H1 (cell line): Measurements from ENCODE around the gene PANK3. TPM values are rescaled to one million over a fixed set of nuclear protein-coding genes. Genes with fewer than 3 reads are reported as not detected.

ENCODE experiments used
- EP300 ChIP-seq, 2 experiments: IDR thresholded peaks; 1 replicate in 1 of 2; 2 replicates in 1 of 2; pipeline ENCODE4 v1.6.1; 2011 to 2012; ENCODE audit warnings: low read depth in 2 of 2, low read length in 2 of 2, mild to moderate bottlenecking in 2 of 2, borderline replicate concordance in 1 of 2, inconsistent platforms in 1 of 2, moderate library complexity in 1 of 2
- JUN ChIP-seq: IDR thresholded peaks from 2 replicates; pipeline ENCODE4 v1.6.1; 2011; ENCODE audit warnings: low read depth, mild to moderate bottlenecking, improper control_type of control experiment, low read length
- KDM4A ChIP-seq: IDR thresholded peaks from one replicate; pipeline ENCODE4 v1.7.1; 2012; ENCODE audit warnings: low read depth, mild to moderate bottlenecking, moderate library complexity, low read length, inconsistent platforms; ENCODE audit not compliant: severe bottlenecking
- RNF2 ChIP-seq: fragments of 200-900, 300-1000 bp; sonication (generic); IDR thresholded peaks from 2 replicates; pipeline ENCODE4 v1.7.1; 2016; ENCODE audit warnings: borderline replicate concordance, low read depth, mild to moderate bottlenecking, antibody characterized with exemption, low read length; ENCODE audit not compliant: poor library complexity, severe bottlenecking; ENCODE audit errors: missing control alignments
- TCF12 ChIP-seq: IDR thresholded peaks from 2 replicates; pipeline ENCODE4 v1.6.1; 2011; ENCODE audit warnings: low read depth, mild to moderate bottlenecking, low read length
- polyA plus RNA-seq, 7 experiments: library from polyadenylated mRNA; depleted of rRNA in 3 of 7; stranded (reverse) in 5 of 7; unstranded in 2 of 7; fragments of >200 nt in 5 of 7; fragments of 200-250 nt in 2 of 7; gene quantifications; 1 replicate in 5 of 7; 2 replicates in 1 of 7; 4 replicates in 1 of 7; pipeline versions ENCODE4 v1.2.1 to v1.2.3, GENCODE V29; 2011 to 2013; ENCODE audit warnings: missing spikeins in 2 of 7, mixed read lengths in 2 of 7
- total RNA-seq: library from RNA; stranded (reverse); fragmentation: NEBNext Ultra II Directional; extraction: Animal tissue kit (Norgen Biotek cat#: 25700); gene quantifications from 2 replicates; pipeline ENCODE4 v1.2.1, GENCODE V29; 2021
- TF ChIP-seq, protein P1 (sequence below): fragments of 300-600 bp; sonication (generic); IDR thresholded peaks from 2 replicates; pipeline ENCODE4 v1.7.1; 2012; ENCODE audit warnings: low read length, moderate library complexity, mild to moderate bottlenecking, inconsistent platforms; ENCODE audit not compliant: insufficient replicate concordance

The PANK3 gene
- total and polyA plus RNA-seq, 2 of the 8 experiments (the other 6 are each of a cell fraction or from before 2014, with no cell fraction given) = 8.6 to 101 TPM

DNA sequence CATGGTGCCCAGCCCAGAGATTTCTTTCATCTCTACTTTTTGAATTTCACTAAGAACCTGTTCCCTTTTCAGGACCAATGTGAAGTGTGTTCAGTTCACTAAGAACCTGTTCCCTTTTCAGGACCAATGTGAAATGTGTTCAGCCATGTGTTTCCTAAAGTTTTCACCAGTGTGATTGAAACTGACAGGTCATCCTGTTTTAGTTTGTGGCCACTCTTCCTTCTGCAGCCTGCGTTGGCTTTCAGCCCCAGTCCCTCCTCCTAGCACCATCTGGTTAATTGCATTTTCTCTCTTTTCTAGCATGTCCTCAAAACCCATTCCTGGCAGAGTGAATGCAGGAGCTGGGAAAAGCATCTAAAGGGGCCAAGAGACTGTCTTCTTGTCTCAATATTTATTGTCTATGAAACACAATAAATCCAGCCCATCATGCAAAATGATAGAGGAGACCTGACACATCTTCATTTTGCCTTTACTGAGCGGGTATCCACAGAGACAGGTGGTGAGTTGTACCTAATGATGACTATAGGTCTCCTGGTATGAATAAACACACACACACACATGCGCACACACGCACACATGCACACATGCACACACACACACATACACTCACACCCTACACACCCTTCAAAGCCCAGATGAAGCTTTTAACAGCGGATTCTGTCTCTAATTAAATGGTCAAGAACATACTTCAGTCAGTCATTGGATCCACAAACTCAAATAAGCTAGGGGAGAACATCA, 6.1 kb upstream of the PANK3 start (continued):
- TF ChIP-seq, protein P1, sequence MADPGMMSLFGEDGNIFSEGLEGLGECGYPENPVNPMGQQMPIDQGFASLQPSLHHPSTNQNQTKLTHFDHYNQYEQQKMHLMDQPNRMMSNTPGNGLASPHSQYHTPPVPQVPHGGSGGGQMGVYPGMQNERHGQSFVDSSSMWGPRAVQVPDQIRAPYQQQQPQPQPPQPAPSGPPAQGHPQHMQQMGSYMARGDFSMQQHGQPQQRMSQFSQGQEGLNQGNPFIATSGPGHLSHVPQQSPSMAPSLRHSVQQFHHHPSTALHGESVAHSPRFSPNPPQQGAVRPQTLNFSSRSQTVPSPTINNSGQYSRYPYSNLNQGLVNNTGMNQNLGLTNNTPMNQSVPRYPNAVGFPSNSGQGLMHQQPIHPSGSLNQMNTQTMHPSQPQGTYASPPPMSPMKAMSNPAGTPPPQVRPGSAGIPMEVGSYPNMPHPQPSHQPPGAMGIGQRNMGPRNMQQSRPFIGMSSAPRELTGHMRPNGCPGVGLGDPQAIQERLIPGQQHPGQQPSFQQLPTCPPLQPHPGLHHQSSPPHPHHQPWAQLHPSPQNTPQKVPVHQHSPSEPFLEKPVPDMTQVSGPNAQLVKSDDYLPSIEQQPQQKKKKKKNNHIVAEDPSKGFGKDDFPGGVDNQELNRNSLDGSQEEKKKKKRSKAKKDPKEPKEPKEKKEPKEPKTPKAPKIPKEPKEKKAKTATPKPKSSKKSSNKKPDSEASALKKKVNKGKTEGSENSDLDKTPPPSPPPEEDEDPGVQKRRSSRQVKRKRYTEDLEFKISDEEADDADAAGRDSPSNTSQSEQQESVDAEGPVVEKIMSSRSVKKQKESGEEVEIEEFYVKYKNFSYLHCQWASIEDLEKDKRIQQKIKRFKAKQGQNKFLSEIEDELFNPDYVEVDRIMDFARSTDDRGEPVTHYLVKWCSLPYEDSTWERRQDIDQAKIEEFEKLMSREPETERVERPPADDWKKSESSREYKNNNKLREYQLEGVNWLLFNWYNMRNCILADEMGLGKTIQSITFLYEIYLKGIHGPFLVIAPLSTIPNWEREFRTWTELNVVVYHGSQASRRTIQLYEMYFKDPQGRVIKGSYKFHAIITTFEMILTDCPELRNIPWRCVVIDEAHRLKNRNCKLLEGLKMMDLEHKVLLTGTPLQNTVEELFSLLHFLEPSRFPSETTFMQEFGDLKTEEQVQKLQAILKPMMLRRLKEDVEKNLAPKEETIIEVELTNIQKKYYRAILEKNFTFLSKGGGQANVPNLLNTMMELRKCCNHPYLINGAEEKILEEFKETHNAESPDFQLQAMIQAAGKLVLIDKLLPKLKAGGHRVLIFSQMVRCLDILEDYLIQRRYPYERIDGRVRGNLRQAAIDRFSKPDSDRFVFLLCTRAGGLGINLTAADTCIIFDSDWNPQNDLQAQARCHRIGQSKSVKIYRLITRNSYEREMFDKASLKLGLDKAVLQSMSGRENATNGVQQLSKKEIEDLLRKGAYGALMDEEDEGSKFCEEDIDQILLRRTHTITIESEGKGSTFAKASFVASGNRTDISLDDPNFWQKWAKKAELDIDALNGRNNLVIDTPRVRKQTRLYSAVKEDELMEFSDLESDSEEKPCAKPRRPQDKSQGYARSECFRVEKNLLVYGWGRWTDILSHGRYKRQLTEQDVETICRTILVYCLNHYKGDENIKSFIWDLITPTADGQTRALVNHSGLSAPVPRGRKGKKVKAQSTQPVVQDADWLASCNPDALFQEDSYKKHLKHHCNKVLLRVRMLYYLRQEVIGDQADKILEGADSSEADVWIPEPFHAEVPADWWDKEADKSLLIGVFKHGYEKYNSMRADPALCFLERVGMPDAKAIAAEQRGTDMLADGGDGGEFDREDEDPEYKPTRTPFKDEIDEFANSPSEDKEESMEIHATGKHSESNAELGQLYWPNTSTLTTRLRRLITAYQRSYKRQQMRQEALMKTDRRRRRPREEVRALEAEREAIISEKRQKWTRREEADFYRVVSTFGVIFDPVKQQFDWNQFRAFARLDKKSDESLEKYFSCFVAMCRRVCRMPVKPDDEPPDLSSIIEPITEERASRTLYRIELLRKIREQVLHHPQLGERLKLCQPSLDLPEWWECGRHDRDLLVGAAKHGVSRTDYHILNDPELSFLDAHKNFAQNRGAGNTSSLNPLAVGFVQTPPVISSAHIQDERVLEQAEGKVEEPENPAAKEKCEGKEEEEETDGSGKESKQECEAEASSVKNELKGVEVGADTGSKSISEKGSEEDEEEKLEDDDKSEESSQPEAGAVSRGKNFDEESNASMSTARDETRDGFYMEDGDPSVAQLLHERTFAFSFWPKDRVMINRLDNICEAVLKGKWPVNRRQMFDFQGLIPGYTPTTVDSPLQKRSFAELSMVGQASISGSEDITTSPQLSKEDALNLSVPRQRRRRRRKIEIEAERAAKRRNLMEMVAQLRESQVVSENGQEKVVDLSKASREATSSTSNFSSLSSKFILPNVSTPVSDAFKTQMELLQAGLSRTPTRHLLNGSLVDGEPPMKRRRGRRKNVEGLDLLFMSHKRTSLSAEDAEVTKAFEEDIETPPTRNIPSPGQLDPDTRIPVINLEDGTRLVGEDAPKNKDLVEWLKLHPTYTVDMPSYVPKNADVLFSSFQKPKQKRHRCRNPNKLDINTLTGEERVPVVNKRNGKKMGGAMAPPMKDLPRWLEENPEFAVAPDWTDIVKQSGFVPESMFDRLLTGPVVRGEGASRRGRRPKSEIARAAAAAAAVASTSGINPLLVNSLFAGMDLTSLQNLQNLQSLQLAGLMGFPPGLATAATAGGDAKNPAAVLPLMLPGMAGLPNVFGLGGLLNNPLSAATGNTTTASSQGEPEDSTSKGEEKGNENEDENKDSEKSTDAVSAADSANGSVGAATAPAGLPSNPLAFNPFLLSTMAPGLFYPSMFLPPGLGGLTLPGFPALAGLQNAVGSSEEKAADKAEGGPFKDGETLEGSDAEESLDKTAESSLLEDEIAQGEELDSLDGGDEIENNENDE = no peak
- TF ChIP-seq KDM4A (no peak), TCF12 (no peak), JUN (no peak), EP300 (IDR thresholded peaks at IDR 0.05; ENCODE audit: borderline replicate concordance in 1 of 2, low read depth in 2 of 2, low read length in 2 of 2) (no peak), RNF2 (no peak)
